GM12878 (cell line): Measurements from ENCODE around the gene NRXN3. TPM values are rescaled to one million over a fixed set of nuclear protein-coding genes. Genes with fewer than 3 reads are reported as not detected.

ENCODE experiments used
- ATAC-seq: fragments of 200-7000 bp; cut with Tn5 transposase; 3 replicates; pipeline ENCODE4 v1.9.1; 2020; ENCODE audit warnings: mild to moderate bottlenecking, moderate library complexity
- BruUV-seq: library from RNA; stranded (reverse); fragments of 400-500 nt; replicated peaks from 2 replicates; lab custom pipeline; 2021; lab: Mats Ljungman, UMichigan
- CTCF ChIA-PET: fragments of 300-600 bp; sonication (Branson Sonifier 250); formaldehyde crosslinking; extraction: SDS; loops from one replicate; lab custom pipeline; 2021; ENCODE audit warnings: inconsistent platforms; lab: Yijun Ruan, JAX
- POLR2A ChIA-PET: fragments of 350-600 bp; formaldehyde crosslinking; extraction: SDS; loops from one replicate; lab custom pipeline; 2021; ENCODE audit warnings: inconsistent platforms; lab: Charles Lee
- RAD21 ChIA-PET: fragments of 300-600 bp; sonication (Branson Sonifier 250); formaldehyde crosslinking; loops from one replicate; lab custom pipeline; 2023; ENCODE audit warnings: antibody characterized with exemption; ENCODE audit not compliant: unreplicated experiment; lab: Charles Lee
- SMC1A ChIA-PET: fragments of 300-600 bp; sonication (Branson Sonifier 250); formaldehyde crosslinking; loops from one replicate; lab custom pipeline; 2023; ENCODE audit not compliant: unreplicated experiment, uncharacterized antibody; lab: Charles Lee
- DNase-seq: peaks from one replicate; pipeline ENCODE4 v3.0.0-alpha.2; 2011; ENCODE audit warnings: low read depth, low spot score
- FAIRE-seq: peaks from 3 replicates; lab custom pipeline; 2011; peaks lifted over from hg19 to GRCh38; lab: Jason Lieb, UNC
- H2AFZ ChIP-seq: 2 replicates; pipeline ENCODE4 v1.6.0; 2011; ENCODE audit warnings: low read depth, low read length, control low read depth; ENCODE audit not compliant: control insufficient read depth
- H3K27ac ChIP-seq: 2 replicates; pipeline ENCODE4 v1.5.1; 2011; ENCODE audit warnings: control low read depth; ENCODE audit not compliant: control insufficient read depth, insufficient read depth
- H3K27me3 ChIP-seq, 2 experiments: replicated peaks in 1 of 2; 2 replicates each; pipeline versions ENCODE4 v1.6.0 to v1.6.1; 2011; ENCODE audit warnings: low read length in 1 of 2; ENCODE audit not compliant: control insufficient read depth in 2 of 2, insufficient read depth in 2 of 2
- H3K36me3 ChIP-seq, 2 experiments: 2 replicates each; pipeline ENCODE4 v1.5.1; 2011; ENCODE audit warnings: low read length in 1 of 2; ENCODE audit not compliant: control insufficient read depth in 2 of 2, insufficient read depth in 2 of 2
- H3K4me1 ChIP-seq: 2 replicates; pipeline ENCODE4 v1.6.1; 2011; ENCODE audit warnings: mild to moderate bottlenecking, low read length, moderate library complexity, mixed read lengths; ENCODE audit not compliant: control insufficient read depth, insufficient read depth
- H3K4me2 ChIP-seq: 2 replicates; pipeline ENCODE4 v1.6.0; 2011; ENCODE audit warnings: control low read depth; ENCODE audit not compliant: control insufficient read depth, insufficient read depth
- H3K4me3 ChIP-seq: fragments of 200-600 bp; sonication (generic); 2 replicates; pipeline ENCODE4 v1.5.1; 2016
- H3K79me2 ChIP-seq: 2 replicates; pipeline ENCODE4 v1.6.0; 2011; ENCODE audit warnings: low read length; ENCODE audit not compliant: control insufficient read depth, insufficient read depth
- H3K9ac ChIP-seq: 2 replicates; pipeline ENCODE4 v1.8.0; 2011; ENCODE audit warnings: low read length, control low read depth, mixed read lengths; ENCODE audit not compliant: control insufficient read depth, insufficient read depth
- H3K9me3 ChIP-seq: replicated peaks from 3 replicates; pipeline ENCODE4 v1.5.1; 2011; ENCODE audit warnings: mild to moderate bottlenecking, low read length; ENCODE audit not compliant: control insufficient read depth, insufficient read depth
- H4K20me1 ChIP-seq: 2 replicates; pipeline ENCODE4 v1.6.0; 2011; ENCODE audit not compliant: control insufficient read depth, insufficient read depth
- CHD4 ChIP-seq: fragments of 200-600 bp; sonication (generic); IDR thresholded peaks from 2 replicates; pipeline ENCODE4 v1.6.1; 2016; ENCODE audit warnings: mild to moderate bottlenecking
- EP300 ChIP-seq, 2 experiments: fragments of 150-350 bp in 1 of 2; IDR thresholded peaks; 2 replicates each; pipeline ENCODE4 v1.6.1; 2011 to 2012; ENCODE audit warnings: low read depth in 2 of 2, low read length in 2 of 2, borderline replicate concordance in 1 of 2, improper control_type of control experiment in 1 of 2, inconsistent platforms in 1 of 2; ENCODE audit not compliant: control insufficient read depth in 1 of 2
- HDGF ChIP-seq: fragments of 450-650 bp; IDR thresholded peaks from 2 replicates; pipeline ENCODE4 v1.6.1; 2016; ENCODE audit warnings: antibody characterized with exemption
- JUNB ChIP-seq: IDR thresholded peaks from 2 replicates; pipeline ENCODE4 v1.6.1; 2016; ENCODE audit warnings: antibody characterized with exemption, mild to moderate bottlenecking
- KDM1A ChIP-seq: fragments of 200-600 bp; sonication (generic); IDR thresholded peaks from 2 replicates; pipeline ENCODE4 v1.6.1; 2016; ENCODE audit warnings: borderline replicate concordance
- KLF5 ChIP-seq: fragments of 450-650 bp; IDR thresholded peaks from 2 replicates; pipeline ENCODE4 v1.6.1; 2014; ENCODE audit warnings: mild to moderate bottlenecking; ENCODE audit not compliant: partially characterized antibody
- MYB ChIP-seq: fragments of 150-350 bp; IDR thresholded peaks from 2 replicates; pipeline ENCODE4 v1.6.1; 2014; ENCODE audit warnings: mild to moderate bottlenecking, low read depth, low read length, borderline replicate concordance
- POLR2A ChIP-seq: IDR thresholded peaks from 2 replicates; pipeline ENCODE4 v1.6.1; 2011; ENCODE audit warnings: low read depth, mild to moderate bottlenecking, low read length
- RAD51 ChIP-seq: fragments of 450-650 bp; IDR thresholded peaks from 2 replicates; pipeline ENCODE4 v1.6.1; 2016; ENCODE audit warnings: moderate library complexity, mild to moderate bottlenecking, inconsistent platforms
- SMAD1 ChIP-seq: fragments of 450-650 bp; IDR thresholded peaks from 2 replicates; pipeline ENCODE4 v1.6.1; 2018; ENCODE audit warnings: mild to moderate bottlenecking, low read depth; ENCODE audit not compliant: partially characterized antibody
- SPI1 ChIP-seq: IDR thresholded peaks from 2 replicates; pipeline ENCODE4 v1.6.1; 2011; ENCODE audit warnings: low read depth, mild to moderate bottlenecking, low read length, moderate library complexity, borderline replicate concordance; ENCODE audit not compliant: insufficient read depth
- TCF12 ChIP-seq: IDR thresholded peaks from 2 replicates; pipeline ENCODE4 v1.6.1; 2011; ENCODE audit warnings: low read depth, mild to moderate bottlenecking, low read length
- YBX1 ChIP-seq: fragments of 450-650 bp; IDR thresholded peaks from 2 replicates; pipeline ENCODE4 v1.6.1; 2016; ENCODE audit warnings: antibody characterized with exemption
- ZNF384 ChIP-seq: IDR thresholded peaks from 2 replicates; pipeline ENCODE4 v1.6.1; 2012; ENCODE audit warnings: low read depth, mild to moderate bottlenecking, low read length, improper control_type of control experiment, borderline replicate concordance
- WGBS: methylation state at CpG from one replicate; pipeline ENCODE4 v1.1.6; 2016; ENCODE audit warnings: low lambda C conversion rate; ENCODE audit not compliant: insufficient replicate concordance, insufficient coverage; ENCODE audit errors: missing lambda C conversion rate; 5-methylcytosine and 5-hydroxymethylcytosine counted together
- in situ Hi-C: fragments of 300-500 bp; cut with MboI; formaldehyde crosslinking; loops from 9 replicates; pipeline ENCODE4 v1.14.3; 2018; ENCODE audit warnings: mixed read lengths
- intact Hi-C: fragments of 100-400 bp; cut with micrococcal nuclease; formaldehyde crosslinking; loops from one replicate; pipeline ENCODE4 v1.14.2; 2022; ENCODE audit not compliant: unreplicated experiment
- polyA plus RNA-seq, 11 experiments: library from polyadenylated mRNA; depleted of rRNA in 4 of 11; unstranded in 6 of 11; stranded (reverse) in 5 of 11; fragments of >200 nt; fragmentation: Nextera tagmentation in 4 of 11; fragmentation: Illumina TruSeq in 1 of 11; extraction: Ambion mirVana in 4 of 11; extraction: Trizol in 1 of 11; gene quantifications; 1 replicate in 1 of 11; 2 replicates in 10 of 11; pipeline versions ENCODE4 v1.2.1 to v1.2.3, GENCODE V29; 2011 to 2016; ENCODE audit warnings: inconsistent platforms in 2 of 11, missing spikeins in 2 of 11, low read depth in 1 of 11
- total RNA-seq, 4 experiments: library from RNA; depleted of rRNA in 3 of 4; stranded (reverse); fragments of >200 nt in 3 of 4; fragmentation: Illumina TruSeq in 1 of 4; extraction: Trizol in 1 of 4; gene quantifications; 2 replicates each; pipeline versions ENCODE4 v1.2.1 to v1.2.3, GENCODE V29; 2013 to 2021
- TF ChIP-seq, protein P1 (sequence below): fragments of 450-650 bp; IDR thresholded peaks from 2 replicates; pipeline ENCODE4 v1.6.1; 2016; ENCODE audit warnings: mild to moderate bottlenecking

The NRXN3 gene
- total and polyA plus RNA-seq, 10 of the 15 experiments (the other 5 are each of a cell fraction or from before 2014, with no cell fraction given), result 0.52 to 3.3 (median 1.4) TPM

GRCh38 chr14:79162833-79163232 is 992.7 kb downstream of the NRXN3 start (continued):
- TF ChIP-seq KLF5 (no peak), YBX1 (no peak), TCF12 (no peak), SMAD1 (no peak)
- TF ChIP-seq, all 136 proteins: peak for 0

GRCh38 chr14:79165471-79166090 is 995.4 kb downstream of the NRXN3 start:
- WGBS, result 9% methylated on average over 4 of the region's 4 CpGs
- ChIA-PET RAD21 (no interaction called here), POLR2A (no interaction called here), CTCF (no interaction called here), SMC1A (no interaction called here)
- no peak for DNase-seq
- Histone ChIP-seq H3K27ac (no peak overlapping the region), H3K9ac (no peak overlapping the region), H2AFZ (no peak overlapping the region), H3K79me2 (no peaks in the 10 kb centered on the region), H4K20me1 (no peaks in the 10 kb centered on the region), H3K9me3 (no peaks in the 10 kb centered on the region; the same call in 2 of the 3 replicates), H3K4me3 (no peak overlapping the region), H3K36me3 (no peaks in the 10 kb centered on the region), H3K27me3 (no peaks in the 10 kb centered on the region), H3K4me1 (no peaks in the 10 kb centered on the region), H3K4me2 (no peak overlapping the region)
- in situ Hi-C loops (no loop called here), intact Hi-C loops (no loop called here)
- no TSS peak for BruUV-seq
- ATAC-seq, result no peak
- TF ChIP-seq, protein P1, sequence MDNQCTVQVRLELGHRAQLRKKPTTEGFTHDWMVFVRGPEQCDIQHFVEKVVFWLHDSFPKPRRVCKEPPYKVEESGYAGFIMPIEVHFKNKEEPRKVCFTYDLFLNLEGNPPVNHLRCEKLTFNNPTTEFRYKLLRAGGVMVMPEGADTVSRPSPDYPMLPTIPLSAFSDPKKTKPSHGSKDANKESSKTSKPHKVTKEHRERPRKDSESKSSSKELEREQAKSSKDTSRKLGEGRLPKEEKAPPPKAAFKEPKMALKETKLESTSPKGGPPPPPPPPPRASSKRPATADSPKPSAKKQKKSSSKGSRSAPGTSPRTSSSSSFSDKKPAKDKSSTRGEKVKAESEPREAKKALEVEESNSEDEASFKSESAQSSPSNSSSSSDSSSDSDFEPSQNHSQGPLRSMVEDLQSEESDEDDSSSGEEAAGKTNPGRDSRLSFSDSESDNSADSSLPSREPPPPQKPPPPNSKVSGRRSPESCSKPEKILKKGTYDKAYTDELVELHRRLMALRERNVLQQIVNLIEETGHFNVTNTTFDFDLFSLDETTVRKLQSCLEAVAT, result no peak
- TF ChIP-seq JUNB, result no peak
- no peak for TF ChIP-seq KDM1A
- TF ChIP-seq ZNF384, result no peak
- no peak for TF ChIP-seq POLR2A
- no peak for TF ChIP-seq MYB
- no peak for TF ChIP-seq HDGF
- no peak for TF ChIP-seq RAD51
- TF ChIP-seq CHD4, result no peak
- no peak for TF ChIP-seq EP300 (IDR thresholded peaks at IDR 0.05; ENCODE audit: borderline replicate concordance in 1 of 2, control insufficient read depth in 1 of 2, low read depth in 2 of 2, low read length in 2 of 2)
- no peak for TF ChIP-seq SPI1
- no peak for FAIRE-seq
